ENCODE data around the gene UBA52. TPM values are rescaled to one million over a fixed set of nuclear protein-coding genes. Genes with fewer than 3 reads are reported as not detected.
"Not testable (repeated sequence)": the region's sequence is repeated elsewhere in the genome, so short reads cannot be mapped to it uniquely, and the experiment has no call there.

UBA52 gene
- 1,000 to 10,000 TPM; 1,648 to 1,705 TPM for total RNA-seq

DNA sequence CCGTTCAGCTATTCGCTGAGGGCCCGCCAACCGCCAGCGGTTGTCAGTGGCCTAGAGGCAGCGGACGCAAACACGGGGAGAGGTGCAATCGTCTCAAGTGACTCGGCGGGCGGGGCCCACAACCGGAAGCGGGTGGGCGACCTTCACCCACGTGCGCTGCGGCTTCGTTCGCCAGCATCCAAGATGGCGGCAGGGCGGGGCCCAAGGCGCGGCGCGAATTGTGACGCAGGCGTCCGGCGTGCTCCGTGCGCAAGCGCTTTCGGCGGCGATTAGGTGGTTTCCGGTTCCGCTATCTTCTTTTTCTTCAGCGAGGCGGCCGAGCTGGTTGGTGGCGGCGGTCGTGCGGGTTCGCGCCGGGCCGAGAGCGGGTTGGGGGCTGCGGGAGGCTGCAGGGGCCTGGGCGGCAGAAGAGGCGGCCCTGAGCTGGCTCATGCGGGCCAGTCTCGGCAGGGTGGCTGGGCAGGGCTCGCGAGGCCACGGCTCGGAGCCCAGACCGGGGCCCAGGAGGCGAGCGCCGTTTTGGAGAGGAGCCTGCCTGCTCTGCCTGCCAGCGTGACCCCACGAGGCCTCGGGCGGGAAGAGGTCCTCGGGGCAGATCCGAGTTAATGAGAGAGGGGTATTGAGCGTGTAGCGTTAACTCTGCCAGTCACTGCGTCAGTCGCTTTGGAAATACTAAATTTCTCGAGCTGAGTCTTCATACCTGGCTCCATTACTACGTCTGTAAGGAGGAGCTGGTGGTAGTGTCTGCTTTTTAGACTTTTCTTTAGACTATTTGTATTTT, at the start of gene UBA52:
Gene UBA52 (plus strand): TSS at position 294 of the 781 bp plus-strand sequence. CDS start 1,444 bp downstream, outside the sequence.
- POLR2A ChIA-PET = interaction anchor here (0.6 to 4.2 kb wide), 13 partner anchors 14 to 348 kb away, joined by 3 to 34 read pairs (median 6); partner anchors contain the start of genes COPE, DDX49, ELL and FKBP8

GRCh38 chr19:18522124-18522861, 49.4 kb upstream of the UBA52 start:
- ChIA-PET CTCF (interaction anchor here (0.5 to 4.6 kb wide), 14 partner anchors 9 to 331 kb away, joined by 3 to 42 read pairs (median 5); partner anchors contain the start of genes FKBP8, REX1BD and UBA52), POLR2A (interaction anchor here (0.6 to 3.5 kb wide), 7 partner anchors 20 to 67 kb away, joined by 3 to 16 read pairs (median 4); partner anchors contain the start of genes FKBP8, KXD1, REX1BD and UBA52)

More for the DNA sequence above, at the start of gene UBA52:
- CTCF ChIA-PET = interaction anchor here (0.6 to 3.9 kb wide), 19 partner anchors 11 to 1494 kb away, joined by 3 to 41 read pairs (median 3); partner anchors contain the start of genes ELL and REX1BD

- CTCF ChIA-PET = interaction anchor here (0.7 to 1.0 kb wide), 4 partner anchors 8 to 101 kb away, joined by 3 to 5 read pairs (median 4); no protein-coding TSS in a partner anchor
- POLR2A ChIA-PET = interaction anchor here (0.6 to 3.5 kb wide), 6 partner anchors 19 to 66 kb away, joined by 3 to 16 read pairs (median 4); partner anchors contain the start of genes FKBP8, KXD1, REX1BD and UBA52
Observed at GRCh38 chr19:18522862-18523440, 48.7 kb upstream of the UBA52 start.

- POLR2A ChIA-PET = no interaction called here
- CTCF ChIA-PET = interaction anchor here (1.1 kb wide), 1 partner anchor 16 kb away, joined by 3 read pairs; no protein-coding TSS in a partner anchor
Observed at GRCh38 chr19:18523841-18524240, 47.8 kb upstream of the UBA52 start.

- POLR2A ChIA-PET = no interaction called here
- CTCF ChIA-PET = interaction anchor here (0.7 to 1.9 kb wide), 2 partner anchors 45 to 66 kb away, joined by 3 to 4 read pairs; partner anchors contain the start of gene UBA52
Observed at GRCh38 chr19:18526316-18526715, 45.3 kb upstream of the UBA52 start.

- POLR2A ChIA-PET = no interaction called here
- CTCF ChIA-PET = interaction anchor here (0.6 to 1.1 kb wide), 2 partner anchors 20 to 111 kb away, joined by 3 read pairs; no protein-coding TSS in a partner anchor
Observed at GRCh38 chr19:18529782-18530181, 41.9 kb upstream of the UBA52 start.

DNA sequence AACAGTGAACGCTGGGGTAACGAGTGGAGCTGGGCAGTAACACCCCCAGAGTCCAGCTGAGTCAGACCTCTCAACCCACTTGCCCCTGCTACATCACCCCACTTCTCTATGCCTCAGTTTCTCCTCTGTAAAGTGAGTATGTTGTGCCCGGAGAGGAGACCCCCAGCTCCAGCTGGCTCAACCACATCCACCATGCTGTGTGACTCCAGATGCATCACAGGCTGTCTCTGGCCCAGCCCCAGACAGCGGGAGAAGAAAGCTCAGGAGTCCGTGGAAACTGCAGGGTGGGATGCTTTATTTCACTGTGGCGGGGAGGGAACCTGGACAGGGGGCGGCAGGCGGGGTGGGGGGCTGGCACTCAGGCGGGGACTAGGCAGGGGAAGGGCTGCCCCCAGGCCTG, 40.2 kb upstream of the UBA52 start:
- POLR2A ChIA-PET = interaction anchor here (0.7 kb wide), 1 partner anchor 27 kb away, joined by 6 read pairs; no protein-coding TSS in a partner anchor

GRCh38 chr19:18532168-18532890, 39.3 kb upstream of the UBA52 start:
- ChIA-PET POLR2A (no interaction called here), CTCF (no interaction called here)

More for the DNA sequence above, 40.2 kb upstream of the UBA52 start:
- CTCF ChIA-PET = no interaction called here

GRCh38 chr19:18533058-18533457, 38.6 kb upstream of the UBA52 start:
- ChIA-PET POLR2A (no interaction called here), CTCF (no interaction called here)

DNA sequence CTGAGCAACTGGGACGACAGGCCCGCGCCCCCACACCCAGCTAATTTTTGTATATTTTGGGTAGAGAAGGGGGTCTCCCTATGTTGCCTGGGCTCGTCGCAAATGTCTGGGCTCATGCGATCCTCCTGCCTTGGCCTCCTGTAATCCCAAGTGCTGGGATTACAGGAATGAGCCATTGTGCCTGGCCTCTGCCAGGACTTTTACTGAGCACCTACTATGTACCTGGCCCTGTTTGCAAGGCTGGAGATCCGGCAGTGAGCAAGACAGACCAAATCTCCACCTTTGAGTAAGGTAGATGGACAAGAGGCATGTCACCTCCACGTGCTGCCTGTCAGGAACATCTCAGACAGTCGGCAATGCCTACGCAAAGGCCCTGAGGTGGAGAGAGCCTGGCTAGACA, 35.2 kb upstream of the UBA52 start:
- ChIA-PET POLR2A (no interaction called here), CTCF (no interaction called here)

DNA sequence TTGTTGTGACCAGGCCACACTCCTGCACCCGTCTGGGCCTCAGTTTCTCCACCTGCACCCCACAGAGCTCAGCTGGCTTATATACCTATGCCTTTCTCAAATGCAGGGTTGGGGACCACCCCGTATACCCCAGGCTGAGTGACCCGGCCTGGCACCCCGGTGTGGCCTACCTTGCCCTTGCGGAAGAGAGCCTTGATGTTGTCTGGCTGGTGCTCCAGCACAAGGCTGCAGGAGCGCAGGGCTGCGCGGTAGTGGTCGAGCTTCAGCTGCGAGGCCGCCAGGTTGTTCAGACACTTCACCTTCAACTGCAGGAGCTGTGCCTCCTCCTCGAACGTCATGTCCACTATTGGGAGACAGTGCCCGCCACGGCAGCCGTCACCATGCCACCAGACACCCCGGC, 34.2 kb upstream of the UBA52 start:
- CTCF ChIA-PET = no interaction called here
- POLR2A ChIA-PET = no interaction called here

DNA sequence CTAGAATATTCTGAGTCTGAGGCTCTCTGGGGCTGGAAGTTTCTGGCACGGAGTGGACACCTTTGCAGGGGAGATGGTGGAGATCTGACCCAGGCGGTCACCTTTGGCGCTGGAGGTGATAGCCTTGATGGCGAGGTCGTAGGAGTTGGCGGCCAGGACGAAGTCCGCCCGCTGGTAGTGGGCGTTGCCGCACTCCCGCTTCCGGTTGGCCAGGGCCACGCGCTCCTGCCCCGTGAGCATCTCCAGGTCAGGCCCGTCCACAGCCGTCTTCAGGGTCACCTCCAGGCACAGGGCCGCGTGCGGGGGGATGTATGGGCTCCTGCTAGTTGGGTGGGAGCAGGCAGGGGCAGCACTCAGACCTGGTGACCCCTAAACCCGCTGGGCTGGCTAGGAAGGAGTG, 33.5 kb upstream of the UBA52 start:
- POLR2A ChIA-PET = no interaction called here
- CTCF ChIA-PET = interaction anchor here (1.8 kb wide), 1 partner anchor 56 kb away, joined by 4 read pairs; no protein-coding TSS in a partner anchor

DNA sequence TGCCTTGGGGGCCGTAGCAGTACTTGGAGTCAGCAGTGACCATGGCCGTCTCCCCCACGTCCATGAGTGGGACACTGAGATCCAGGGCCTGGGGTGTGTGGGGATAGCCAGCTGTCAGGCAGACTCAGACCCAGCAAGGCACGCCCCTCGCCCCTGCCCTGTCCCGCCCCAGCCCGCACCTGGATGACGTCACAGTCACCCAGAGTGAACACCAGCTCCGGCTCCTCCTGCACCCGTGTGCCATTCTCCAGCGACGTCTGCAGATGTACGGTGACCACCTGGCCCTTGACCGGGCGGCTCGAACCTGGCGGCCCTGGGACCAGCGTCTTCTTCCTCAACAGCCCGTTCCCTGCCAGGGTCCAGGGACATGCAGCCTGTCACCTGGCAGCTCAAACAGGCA, 32.3 kb upstream of the UBA52 start:
- ChIA-PET CTCF (interaction anchor here (1.8 kb wide), 1 partner anchor 54 kb away, joined by 4 read pairs; no protein-coding TSS in a partner anchor), POLR2A (no interaction called here)

DNA sequence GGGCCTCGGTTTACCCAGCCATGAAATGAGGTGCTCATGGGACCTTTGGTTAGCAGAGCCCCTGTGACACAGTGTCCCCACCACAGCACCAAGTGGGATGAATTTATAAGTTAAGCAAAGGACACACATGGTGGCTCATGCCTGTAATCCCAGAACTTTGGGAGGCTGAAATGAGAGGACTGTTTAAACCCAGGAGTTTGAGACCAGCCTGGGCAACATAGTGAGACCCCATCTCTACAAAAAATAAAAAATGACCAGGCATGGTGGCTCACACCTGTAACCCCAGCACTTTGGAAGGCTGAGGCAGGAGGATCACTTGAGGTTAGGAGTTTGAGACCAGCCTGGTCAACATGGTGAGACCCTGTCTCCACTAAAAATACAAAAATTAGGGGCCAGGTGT, 31.5 kb upstream of the UBA52 start:
- POLR2A ChIA-PET = not testable (repeated sequence)
- CTCF ChIA-PET = interaction anchor here (1.2 to 1.8 kb wide), 2 partner anchors 16 to 53 kb away, joined by 3 to 4 read pairs; no protein-coding TSS in a partner anchor

GRCh38 chr19:18541258-18541991, 30.2 kb upstream of the UBA52 start:
- CTCF ChIA-PET = interaction anchor here (0.9 kb wide), 1 partner anchor 15 kb away, joined by 4 read pairs; no protein-coding TSS in a partner anchor
- POLR2A ChIA-PET = no interaction called here

DNA sequence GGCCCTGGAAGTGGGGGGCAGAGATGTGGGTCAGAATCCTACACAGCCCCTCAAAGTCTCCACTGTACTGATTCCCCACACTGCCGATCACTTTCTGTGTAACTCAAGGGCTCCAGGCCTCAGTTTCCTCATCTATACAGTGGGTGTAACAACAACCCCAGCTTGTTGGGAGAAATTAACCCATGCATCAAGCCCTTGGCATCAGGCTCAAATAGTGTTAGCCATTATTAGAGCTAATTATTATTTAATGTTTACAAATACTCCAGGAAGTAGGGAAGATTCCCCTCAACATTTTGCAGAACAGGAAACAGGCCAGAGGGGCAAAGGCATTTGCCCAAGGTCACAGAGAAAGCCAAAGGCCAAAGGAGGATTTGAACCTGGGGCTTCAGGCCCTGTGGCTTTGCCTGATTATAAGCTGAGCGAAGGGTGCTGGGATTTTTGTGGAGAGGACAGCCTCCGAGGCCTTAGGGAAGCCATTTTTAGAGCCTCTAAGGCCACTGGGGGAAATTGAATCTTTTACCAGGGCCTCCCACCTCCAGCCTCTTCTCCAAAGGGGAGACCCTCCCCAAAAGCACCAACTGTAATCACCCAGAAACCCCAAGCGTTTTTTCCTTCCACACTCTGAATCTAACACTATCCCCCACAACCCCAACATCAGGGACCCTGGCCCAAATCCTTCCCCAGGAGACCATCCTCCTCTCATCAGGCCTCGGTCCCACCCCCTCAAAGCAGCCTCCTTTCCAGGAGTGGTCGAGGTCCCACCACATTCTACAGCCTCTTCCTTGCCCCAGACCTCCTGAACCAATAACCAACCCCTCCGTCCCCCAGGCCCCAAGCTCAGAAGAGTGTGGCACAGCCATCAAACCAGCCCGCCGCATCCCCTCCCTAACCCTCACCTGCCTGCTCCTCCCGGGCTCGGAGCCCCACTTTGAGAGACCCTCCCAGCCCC, 29.4 kb upstream of the UBA52 start:
- POLR2A ChIA-PET = interaction anchor here (0.8 to 1.0 kb wide), 2 partner anchors 20 to 29 kb away, joined by 3 to 9 read pairs; partner anchors contain the start of gene UBA52

More for the DNA sequence above, 29.4 kb upstream of the UBA52 start:
- CTCF ChIA-PET = no interaction called here

Measured in activated CD8-positive, alpha-beta memory T cell treated with anti-CD3 and anti-CD28 coated beads for 36 hours (primary cell).